Stomach (tissue), 4 donors: ENCODE results near the gene IQGAP2.

Experiments
- EP300 ChIP-seq: sonication (generic); formaldehyde crosslinking; IDR thresholded peaks from one replicate; pipeline ENCODE4 v1.6.1; 2017; ENCODE audit warnings: antibody characterized with exemption
- POLR2A ChIP-seq, 4 donors: fragments of 450-650 bp; IDR thresholded peaks; one replicate each; pipeline ENCODE4 v1.6.1; 2016; ENCODE audit warnings: antibody characterized with exemption in 4 of 4, control low read depth in 2 of 4, mild to moderate bottlenecking in 1 of 4, moderate library complexity in 1 of 4
- POLR2AphosphoS5 ChIP-seq, 3 donors: sonication (generic); formaldehyde crosslinking; IDR thresholded peaks; one replicate each; pipeline ENCODE4 v1.6.1; 2016; ENCODE audit warnings: antibody characterized with exemption in 3 of 3
- TF ChIP-seq, protein P1 (sequence below), 7 experiments: fragments of 450-650 bp in 4 of 7; fragments of 200-600 bp in 3 of 7; sonication (generic) in 3 of 7; IDR thresholded peaks; one replicate each; pipeline ENCODE4 v1.5.1; 2016 to 2019; ENCODE audit warnings: antibody characterized with exemption in 7 of 7, control low read depth in 2 of 7, mild to moderate bottlenecking in 1 of 7

DNA sequence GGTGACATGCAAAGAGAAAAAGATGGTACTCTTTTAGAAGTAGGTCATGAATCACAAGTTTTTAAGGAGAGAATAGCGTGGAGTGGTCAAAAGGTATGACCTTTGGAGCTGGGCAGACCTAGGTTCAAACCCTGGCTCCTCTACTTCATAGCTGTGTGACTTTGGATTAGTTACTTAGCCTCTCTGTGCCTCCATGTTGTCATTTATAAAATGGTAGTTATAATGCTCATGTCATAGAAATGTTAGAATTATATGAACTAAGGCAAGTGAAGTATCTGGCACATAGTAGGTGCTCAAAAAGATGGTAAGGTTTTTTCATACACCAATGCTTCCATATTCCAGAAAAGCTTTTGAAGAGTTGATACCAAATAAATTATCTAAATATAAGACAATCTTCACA lies 320.2 kb downstream of the IQGAP2 start:
- TF ChIP-seq, protein P1, sequence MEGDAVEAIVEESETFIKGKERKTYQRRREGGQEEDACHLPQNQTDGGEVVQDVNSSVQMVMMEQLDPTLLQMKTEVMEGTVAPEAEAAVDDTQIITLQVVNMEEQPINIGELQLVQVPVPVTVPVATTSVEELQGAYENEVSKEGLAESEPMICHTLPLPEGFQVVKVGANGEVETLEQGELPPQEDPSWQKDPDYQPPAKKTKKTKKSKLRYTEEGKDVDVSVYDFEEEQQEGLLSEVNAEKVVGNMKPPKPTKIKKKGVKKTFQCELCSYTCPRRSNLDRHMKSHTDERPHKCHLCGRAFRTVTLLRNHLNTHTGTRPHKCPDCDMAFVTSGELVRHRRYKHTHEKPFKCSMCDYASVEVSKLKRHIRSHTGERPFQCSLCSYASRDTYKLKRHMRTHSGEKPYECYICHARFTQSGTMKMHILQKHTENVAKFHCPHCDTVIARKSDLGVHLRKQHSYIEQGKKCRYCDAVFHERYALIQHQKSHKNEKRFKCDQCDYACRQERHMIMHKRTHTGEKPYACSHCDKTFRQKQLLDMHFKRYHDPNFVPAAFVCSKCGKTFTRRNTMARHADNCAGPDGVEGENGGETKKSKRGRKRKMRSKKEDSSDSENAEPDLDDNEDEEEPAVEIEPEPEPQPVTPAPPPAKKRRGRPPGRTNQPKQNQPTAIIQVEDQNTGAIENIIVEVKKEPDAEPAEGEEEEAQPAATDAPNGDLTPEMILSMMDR (IDR thresholded peaks at IDR 0.05), result no peak
- no peak for TF ChIP-seq POLR2A (IDR thresholded peaks at IDR 0.05)
- no peak for TF ChIP-seq POLR2AphosphoS5 (IDR thresholded peaks at IDR 0.05)
- TF ChIP-seq EP300, result no peak
